K562 (cell line): Measurements from ENCODE around the gene EDNRB. TPM values are rescaled to one million over a fixed set of nuclear protein-coding genes. Genes with fewer than 3 reads are reported as not detected.

Experiments
- KLF1 ChIP-seq: fragments of 450-650 bp; IDR thresholded peaks from 2 replicates; pipeline ENCODE4 v1.6.1; 2016; ENCODE audit warnings: missing genetic modification characterization, missing compliant biosample characterization
- KLF13 ChIP-seq: fragments of 450-650 bp; IDR thresholded peaks from 2 replicates; pipeline ENCODE4 v1.6.1; 2016; ENCODE audit warnings: missing genetic modification characterization, low read depth, mild to moderate bottlenecking, missing compliant biosample characterization, moderate library complexity, borderline replicate concordance
- NELFE ChIP-seq: IDR thresholded peaks from 2 replicates; pipeline ENCODE4 v1.6.1; 2011; ENCODE audit warnings: mild to moderate bottlenecking; ENCODE audit not compliant: insufficient read depth, insufficient read length
- PTRF ChIP-seq: fragments of 450-650 bp; IDR thresholded peaks from 2 replicates; pipeline ENCODE4 v1.6.1; 2016; ENCODE audit warnings: mild to moderate bottlenecking, missing genetic modification characterization, missing compliant biosample characterization
- SFPQ ChIP-seq: fragments of 200-400 bp; formaldehyde crosslinking; IDR thresholded peaks from 2 replicates; pipeline ENCODE4 v1.6.1; 2017; ENCODE audit warnings: mild to moderate bottlenecking, low read depth, low read length, moderate library complexity
- XRCC4 ChIP-seq: IDR thresholded peaks from one replicate; pipeline ENCODE4 v1.6.1; 2011; ENCODE audit not compliant: insufficient read depth, insufficient read length; ENCODE audit errors: extremely low read depth
- ZNF408 ChIP-seq: fragments of 250-450 bp; sonication (Bioruptor Pico); IDR thresholded peaks from 2 replicates; pipeline ENCODE4 v1.4.0; 2020; ENCODE audit warnings: low read depth, mild to moderate bottlenecking, moderate library complexity
- polyA plus RNA-seq, 8 experiments: library from polyadenylated mRNA; depleted of rRNA in 4 of 8; stranded (reverse) in 5 of 8; unstranded in 3 of 8; fragments of >200 nt; fragmentation: Nextera tagmentation in 2 of 8; fragmentation: Illumina TruSeq in 1 of 8; extraction: Ambion mirVana in 2 of 8; extraction: Trizol in 1 of 8; gene quantifications; 2 replicates each; pipeline versions ENCODE4 v1.2.1 to v1.2.3, GENCODE V29; 2011 to 2014; ENCODE audit warnings: inconsistent platforms in 1 of 8, missing spikeins in 1 of 8
- total RNA-seq, 7 experiments: library from RNA; depleted of rRNA in 6 of 7; stranded (reverse); fragments of >200 nt in 6 of 7; fragmentation: Illumina TruSeq in 2 of 7; extraction: Trizol in 2 of 7; gene quantifications; 2 replicates each; pipeline versions ENCODE4 v1.2.1 to v1.2.3, GENCODE V29; 2011 to 2021; ENCODE audit warnings: low replicate concordance in 1 of 7
- TF ChIP-seq, protein P1 (sequence below): sonication (generic); formaldehyde crosslinking; IDR thresholded peaks from 2 replicates; pipeline ENCODE4 v1.8.0; 2022; ENCODE audit warnings: missing genetic modification reagents, mild to moderate bottlenecking, borderline replicate concordance

The EDNRB gene
- total and polyA plus RNA-seq, 9 of the 15 experiments (the other 6 are each of a cell fraction or from before 2014, with no cell fraction given) = 0.04 TPM; not detected in 8

- TF ChIP-seq, protein P1, sequence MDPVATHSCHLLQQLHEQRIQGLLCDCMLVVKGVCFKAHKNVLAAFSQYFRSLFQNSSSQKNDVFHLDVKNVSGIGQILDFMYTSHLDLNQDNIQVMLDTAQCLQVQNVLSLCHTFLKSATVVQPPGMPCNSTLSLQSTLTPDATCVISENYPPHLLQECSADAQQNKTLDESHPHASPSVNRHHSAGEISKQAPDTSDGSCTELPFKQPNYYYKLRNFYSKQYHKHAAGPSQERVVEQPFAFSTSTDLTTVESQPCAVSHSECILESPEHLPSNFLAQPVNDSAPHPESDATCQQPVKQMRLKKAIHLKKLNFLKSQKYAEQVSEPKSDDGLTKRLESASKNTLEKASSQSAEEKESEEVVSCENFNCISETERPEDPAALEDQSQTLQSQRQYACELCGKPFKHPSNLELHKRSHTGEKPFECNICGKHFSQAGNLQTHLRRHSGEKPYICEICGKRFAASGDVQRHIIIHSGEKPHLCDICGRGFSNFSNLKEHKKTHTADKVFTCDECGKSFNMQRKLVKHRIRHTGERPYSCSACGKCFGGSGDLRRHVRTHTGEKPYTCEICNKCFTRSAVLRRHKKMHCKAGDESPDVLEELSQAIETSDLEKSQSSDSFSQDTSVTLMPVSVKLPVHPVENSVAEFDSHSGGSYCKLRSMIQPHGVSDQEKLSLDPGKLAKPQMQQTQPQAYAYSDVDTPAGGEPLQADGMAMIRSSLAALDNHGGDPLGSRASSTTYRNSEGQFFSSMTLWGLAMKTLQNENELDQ (CRISPR knock-in tag) = no peak
- TF ChIP-seq ZNF408 (CRISPR knock-in tag) (no peak), SFPQ (no peak), NELFE (no peak), KLF1 (tag) (no peak), KLF13 (tag) (no peak), XRCC4 (no peak), PTRF (no peak)
Measured at GRCh38 chr13:77871596-77871995, 47.0 kb downstream of the EDNRB start (continued).
